Fibroblast of lung (primary cell): ENCODE results near the gene MCCC1.

Source experiments
- EZH2 ChIP-seq: IDR thresholded peaks from 2 replicates; pipeline ENCODE4 v1.5.1; 2012; ENCODE audit warnings: low read length, control low read depth, mild to moderate bottlenecking; ENCODE audit errors: missing control alignments
- TF ChIP-seq, protein P1 (sequence below), 2 donors: IDR thresholded peaks in 1 of 2; conservative IDR thresholded peaks in 1 of 2; 1 replicate in 1 of 2; 2 replicates in 1 of 2; pipeline ENCODE4 v1.5.1; 2011 to 2012; ENCODE audit warnings: low read length in 2 of 2, control low read depth in 1 of 2, inconsistent platforms in 1 of 2, low read depth in 1 of 2, mild to moderate bottlenecking in 1 of 2

DNA sequence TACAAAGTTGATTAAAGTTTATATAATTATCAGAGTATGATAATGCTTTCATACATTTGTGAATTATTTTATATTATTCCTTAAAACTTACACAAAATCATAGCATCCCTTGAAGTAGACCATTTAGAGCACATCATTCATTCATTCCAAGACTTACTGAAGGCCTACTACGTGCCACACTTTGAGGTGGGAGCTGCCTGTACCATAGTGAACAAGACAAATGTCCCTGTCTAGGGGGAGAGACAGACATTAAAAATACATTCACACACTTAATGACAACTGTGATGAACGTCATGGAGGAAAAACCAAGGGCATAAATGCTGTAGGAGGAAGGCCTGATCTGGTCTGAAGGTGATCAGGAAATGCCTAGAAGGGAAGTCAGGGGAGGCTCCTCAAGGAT, 12.1 kb downstream of the MCCC1 start:
- TF ChIP-seq, protein P1, sequence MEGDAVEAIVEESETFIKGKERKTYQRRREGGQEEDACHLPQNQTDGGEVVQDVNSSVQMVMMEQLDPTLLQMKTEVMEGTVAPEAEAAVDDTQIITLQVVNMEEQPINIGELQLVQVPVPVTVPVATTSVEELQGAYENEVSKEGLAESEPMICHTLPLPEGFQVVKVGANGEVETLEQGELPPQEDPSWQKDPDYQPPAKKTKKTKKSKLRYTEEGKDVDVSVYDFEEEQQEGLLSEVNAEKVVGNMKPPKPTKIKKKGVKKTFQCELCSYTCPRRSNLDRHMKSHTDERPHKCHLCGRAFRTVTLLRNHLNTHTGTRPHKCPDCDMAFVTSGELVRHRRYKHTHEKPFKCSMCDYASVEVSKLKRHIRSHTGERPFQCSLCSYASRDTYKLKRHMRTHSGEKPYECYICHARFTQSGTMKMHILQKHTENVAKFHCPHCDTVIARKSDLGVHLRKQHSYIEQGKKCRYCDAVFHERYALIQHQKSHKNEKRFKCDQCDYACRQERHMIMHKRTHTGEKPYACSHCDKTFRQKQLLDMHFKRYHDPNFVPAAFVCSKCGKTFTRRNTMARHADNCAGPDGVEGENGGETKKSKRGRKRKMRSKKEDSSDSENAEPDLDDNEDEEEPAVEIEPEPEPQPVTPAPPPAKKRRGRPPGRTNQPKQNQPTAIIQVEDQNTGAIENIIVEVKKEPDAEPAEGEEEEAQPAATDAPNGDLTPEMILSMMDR (conservative IDR thresholded peaks at IDR 0.05 in 1 of 2, IDR thresholded peaks at IDR 0.05 in 1 of 2; ENCODE audit: low read depth in 1 of 2, low read length in 2 of 2): no peak
- no peak for TF ChIP-seq EZH2
